HG03565 (cell line): Measurements from ENCODE around the gene HHAT.

ENCODE experiments used
- ATAC-seq: cut with Tn5 transposase; IDR thresholded peaks from one replicate; pipeline ENCODE4 v1.9.1; 2021; ENCODE audit warnings: mild to moderate bottlenecking, moderate library complexity; ENCODE audit not compliant: unreplicated experiment

HHAT gene

GRCh38 chr1:210477328-210477924 lies 148.7 kb downstream of the HHAT start:
- ATAC-seq: no peak

- ATAC-seq: no peak
These were observed 150.1 kb downstream of the HHAT start for GRCh38 chr1:210478820-210479219.

- no peak for ATAC-seq
These were observed 153.8 kb downstream of the HHAT start for GRCh38 chr1:210482491-210482890.

GRCh38 chr1:210482945-210483617 lies 154.4 kb downstream of the HHAT start:
- no peak for ATAC-seq

- no peak for ATAC-seq
These were observed 155.1 kb downstream of the HHAT start for GRCh38 chr1:210483821-210484220.

GRCh38 chr1:210487021-210487420 lies 158.3 kb downstream of the HHAT start:
- no peak for ATAC-seq

- ATAC-seq: no peak
These were observed 160.8 kb downstream of the HHAT start for GRCh38 chr1:210489491-210489890.

- ATAC-seq: no peak
These were observed 162.1 kb downstream of the HHAT start for GRCh38 chr1:210490781-210491180.

- ATAC-seq: no peak
These were observed 167.4 kb downstream of the HHAT start for GRCh38 chr1:210496063-210496462.

- no peak for ATAC-seq
These were observed 171.3 kb downstream of the HHAT start for GRCh38 chr1:210499956-210500355.

- ATAC-seq: no peak
These were observed 172.1 kb downstream of the HHAT start for GRCh38 chr1:210500831-210501230.

GRCh38 chr1:210504286-210504685 lies 175.6 kb downstream of the HHAT start:
- ATAC-seq: no peak

GRCh38 chr1:210505601-210506496 lies 177.1 kb downstream of the HHAT start:
- no peak for ATAC-seq

- no peak for ATAC-seq
These were observed 178.0 kb downstream of the HHAT start for GRCh38 chr1:210506689-210507088.

- no peak for ATAC-seq
These were observed 187.5 kb downstream of the HHAT start for GRCh38 chr1:210516092-210516656.

GRCh38 chr1:210516697-210517459 lies 188.2 kb downstream of the HHAT start:
- ATAC-seq: no peak

- no peak for ATAC-seq
These were observed 195.1 kb downstream of the HHAT start for GRCh38 chr1:210523830-210524229.

- ATAC-seq: no peak
These were observed 197.2 kb downstream of the HHAT start for GRCh38 chr1:210525716-210526454.

- no peak for ATAC-seq
These were observed 198.4 kb downstream of the HHAT start for GRCh38 chr1:210527091-210527490.
